ENCODE data around the gene YY1.
A peak's percentile ranks its signal among the peaks of the same experiment; 100 is the strongest.

The YY1 gene

GRCh38 chr14:100327128-100327527 lies 88.2 kb downstream of the YY1 start:
- peaks cover 30% of the 10 kb centered on the region for H3K4me1 ChIP-seq
- H3K9me3 ChIP-seq: no peaks in the 10 kb centered on the region
- H3K4me2 ChIP-seq: no peak overlapping the region
- H3K36me3 ChIP-seq: no peaks in the 10 kb centered on the region
- no peak for TF ChIP-seq Cebpa-rat (IDR thresholded peaks at IDR 0.05)
- no peaks in the 10 kb centered on the region for H4K20me1 ChIP-seq
- no peaks in the 10 kb centered on the region for H3K27me3 ChIP-seq
- H3K4me3 ChIP-seq: no peak overlapping the region
- H3K27ac ChIP-seq: no peak overlapping the region
- no peak overlapping the region for H3K9ac ChIP-seq

GRCh38 chr14:100328495-100329163 lies 89.7 kb downstream of the YY1 start:
- H3K27ac ChIP-seq: no peak overlapping the region
- H3K4me2 ChIP-seq: no peak overlapping the region
- no peaks in the 10 kb centered on the region for H3K36me3 ChIP-seq
- no peaks in the 10 kb centered on the region for H3K27me3 ChIP-seq
- no peak overlapping the region for H3K4me3 ChIP-seq
- no peaks in the 10 kb centered on the region for H3K9me3 ChIP-seq
- no peaks in the 10 kb centered on the region for H4K20me1 ChIP-seq
- H3K9ac ChIP-seq: no peak overlapping the region
- peaks cover 34% of the 10 kb centered on the region for H3K4me1 ChIP-seq
- TF ChIP-seq Cebpa-rat (IDR thresholded peaks at IDR 0.05): no peak

GRCh38 chr14:100329233-100330006 lies 90.5 kb downstream of the YY1 start:
- no peaks in the 10 kb centered on the region for H3K27me3 ChIP-seq
- no peak overlapping the region for H3K4me3 ChIP-seq
- H3K4me2 ChIP-seq: no peak overlapping the region
- no peaks in the 10 kb centered on the region for H4K20me1 ChIP-seq
- H3K4me1 ChIP-seq: peaks cover 34% of the 10 kb centered on the region
- no peak overlapping the region for H3K9ac ChIP-seq
- H3K9me3 ChIP-seq: no peaks in the 10 kb centered on the region
- H3K27ac ChIP-seq: no peak overlapping the region
- H3K36me3 ChIP-seq: no peaks in the 10 kb centered on the region
- TF ChIP-seq Cebpa-rat (IDR thresholded peaks at IDR 0.05): no peak

GRCh38 chr14:100330007-100330344 lies 91.0 kb downstream of the YY1 start:
- Histone ChIP-seq H3K36me3 (no peaks in the 10 kb centered on the region), H3K9ac (no peak overlapping the region), H4K20me1 (no peaks in the 10 kb centered on the region), H3K4me3 (no peak overlapping the region), H3K4me2 (no peak overlapping the region), H3K4me1 (peaks cover 34% of the 10 kb centered on the region), H3K9me3 (no peaks in the 10 kb centered on the region), H3K27me3 (no peaks in the 10 kb centered on the region), H3K27ac (no peak overlapping the region)
- no peak for TF ChIP-seq Cebpa-rat (IDR thresholded peaks at IDR 0.05)

GRCh38 chr14:100330388-100330931 lies 91.5 kb downstream of the YY1 start:
- no peaks in the 10 kb centered on the region for H3K27me3 ChIP-seq
- peaks cover 34% of the 10 kb centered on the region for H3K4me1 ChIP-seq
- H4K20me1 ChIP-seq: no peaks in the 10 kb centered on the region
- H3K27ac ChIP-seq: 0 out of 2 replicates have a peak overlapping the region, but pooled peaks have one; percentile 38
- no peaks in the 10 kb centered on the region for H3K36me3 ChIP-seq
- H3K4me3 ChIP-seq: no peak overlapping the region
- peak overlapping the region; percentile 59 for H3K4me2 ChIP-seq
- no peak for TF ChIP-seq Cebpa-rat (IDR thresholded peaks at IDR 0.05)
- no peaks in the 10 kb centered on the region for H3K9me3 ChIP-seq
- H3K9ac ChIP-seq: no peak overlapping the region

- H3K27me3 ChIP-seq: no peaks in the 10 kb centered on the region
- H3K27ac ChIP-seq: peak overlapping the region; percentile 66
- no peak for TF ChIP-seq Cebpa-rat (IDR thresholded peaks at IDR 0.05)
- peak overlapping the region; percentile 19; the same call in 1 of the 2 replicates for H3K9ac ChIP-seq
- no peaks in the 10 kb centered on the region for H3K9me3 ChIP-seq
- H3K36me3 ChIP-seq: 0 out of 2 replicates have a peak, but pooled peaks cover 3% of the 10 kb centered on the region
- H3K4me1 ChIP-seq: peaks cover 41% of the 10 kb centered on the region
- H4K20me1 ChIP-seq: no peaks in the 10 kb centered on the region
- H3K4me3 ChIP-seq: no peak overlapping the region
- H3K4me2 ChIP-seq: peak overlapping the region; percentile 66
Measured at GRCh38 chr14:100332071-100332639, 93.2 kb downstream of the YY1 start.

All from BLaER1 (cell line).